Stimulated activated CD8-positive, alpha-beta memory T cell treated with anti-CD3 and anti-CD28 coated beads, Interleukin-12 subunit alpha, Interleukin-12 subunit beta, amount 100 ng/mL, for 24 hours (primary cell): ENCODE data around the gene TUT1.

ENCODE experiments used
- DNase-seq: peaks from one replicate; pipeline ENCODE4 v3.0.0-alpha.2; 2020; ENCODE audit errors: extremely low read depth

TUT1 gene

DNA sequence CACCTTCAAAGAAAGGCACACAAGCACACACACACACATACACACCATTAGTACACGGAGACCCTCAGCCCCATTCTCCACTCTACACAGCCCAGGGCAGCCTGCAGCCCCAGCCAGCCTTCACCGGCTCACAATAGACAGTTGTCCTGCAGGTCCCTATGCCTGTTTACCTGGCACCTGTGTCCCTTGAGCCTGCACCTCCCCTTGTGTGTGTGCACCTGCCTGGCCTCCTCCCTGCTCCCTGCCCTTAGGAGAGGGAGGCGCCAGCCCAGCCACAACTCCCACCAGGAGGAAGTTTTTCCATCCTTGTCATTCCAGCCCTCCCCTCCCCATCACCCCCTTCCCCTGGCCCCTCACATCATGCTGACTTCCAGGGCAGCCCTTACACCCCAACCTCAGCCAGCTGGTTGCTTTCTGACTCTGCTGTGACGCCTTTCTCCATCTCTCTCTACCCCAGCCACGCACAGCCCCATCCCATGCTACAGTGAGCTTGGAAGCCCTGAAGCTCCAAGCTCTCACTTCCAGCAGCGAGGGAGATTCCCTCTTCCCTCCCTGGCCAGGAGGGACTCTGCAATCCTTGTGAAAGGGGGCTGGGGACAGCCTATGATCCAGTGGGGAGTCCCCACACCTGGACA lies 49.1 kb downstream of the TUT1 start:
- no peak for DNase-seq

GRCh38 chr11:62540804-62541701 lies 50.3 kb downstream of the TUT1 start:
- DNase-seq, result no peak

GRCh38 chr11:62539238-62539925 lies 51.9 kb downstream of the TUT1 start:
- DNase-seq, result no peak

DNA sequence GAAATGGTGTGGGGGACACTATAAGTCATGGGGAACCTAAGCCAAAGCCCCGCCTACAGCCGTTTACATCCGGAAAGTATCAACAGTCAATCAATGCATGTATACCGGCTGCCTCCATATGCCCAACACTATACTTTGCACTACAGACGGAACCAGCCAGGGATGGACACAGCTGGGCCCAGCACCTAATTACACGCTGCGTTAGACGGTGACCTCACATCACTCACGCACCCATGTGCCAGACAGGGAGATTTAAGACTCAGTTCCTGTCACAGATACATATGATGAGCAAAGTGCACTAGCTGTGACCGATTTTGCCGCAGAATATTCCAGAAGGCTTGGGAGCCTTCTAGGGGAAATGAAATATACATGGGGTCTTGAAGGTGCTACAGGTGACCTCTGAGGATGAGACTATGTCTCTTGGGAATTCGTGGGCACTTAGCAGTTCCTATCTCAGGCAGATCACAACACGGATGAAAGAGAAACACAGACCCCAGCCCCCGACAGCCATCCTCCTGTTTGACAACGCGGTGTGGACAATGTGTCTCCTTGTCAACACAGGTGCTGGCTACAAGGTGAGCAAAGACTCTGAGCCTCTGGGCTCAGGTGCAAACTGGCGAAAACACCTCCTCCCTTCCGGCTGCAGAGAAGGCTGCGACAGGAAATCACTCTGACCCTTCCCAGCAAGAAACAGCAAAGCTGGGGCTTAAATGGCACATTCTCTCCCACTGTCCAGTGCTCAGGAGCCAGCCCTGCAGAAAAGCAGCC lies 52.7 kb downstream of the TUT1 start:
- DNase-seq, result no peak

DNA sequence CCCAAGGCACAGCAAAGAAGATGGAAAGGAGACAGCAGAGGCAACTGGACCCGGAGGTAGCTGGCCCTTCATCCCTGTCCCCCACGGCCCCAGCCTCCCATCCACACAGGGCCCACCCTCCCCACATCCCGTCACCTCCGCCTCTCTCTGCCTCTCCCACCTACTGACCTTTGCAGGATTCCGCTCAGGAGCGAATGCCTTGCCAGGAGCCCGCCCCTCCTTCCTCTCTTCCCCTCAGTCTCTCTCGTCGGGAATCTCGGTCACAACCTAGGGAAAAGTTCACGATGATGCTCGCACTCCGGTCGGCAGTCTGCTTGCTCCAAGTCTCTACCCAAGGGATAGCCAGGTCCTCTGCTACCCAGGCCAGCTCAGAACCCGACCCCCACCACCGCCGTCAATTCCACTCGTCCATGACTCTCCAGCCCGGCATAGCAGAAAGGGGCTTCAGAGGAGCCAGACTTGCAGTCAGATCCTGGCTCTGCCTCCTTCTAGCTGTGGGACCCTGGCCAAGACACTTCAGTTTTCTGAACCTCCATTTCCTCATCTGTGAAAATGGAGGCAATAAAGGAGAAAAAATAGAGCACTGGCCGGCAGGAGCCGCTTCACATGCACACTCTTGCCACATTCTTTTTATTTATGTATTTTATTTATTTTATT lies 54.9 kb downstream of the TUT1 start:
- DNase-seq, result no peak

GRCh38 chr11:62535802-62536201 lies 55.5 kb downstream of the TUT1 start:
- no peak for DNase-seq

DNA sequence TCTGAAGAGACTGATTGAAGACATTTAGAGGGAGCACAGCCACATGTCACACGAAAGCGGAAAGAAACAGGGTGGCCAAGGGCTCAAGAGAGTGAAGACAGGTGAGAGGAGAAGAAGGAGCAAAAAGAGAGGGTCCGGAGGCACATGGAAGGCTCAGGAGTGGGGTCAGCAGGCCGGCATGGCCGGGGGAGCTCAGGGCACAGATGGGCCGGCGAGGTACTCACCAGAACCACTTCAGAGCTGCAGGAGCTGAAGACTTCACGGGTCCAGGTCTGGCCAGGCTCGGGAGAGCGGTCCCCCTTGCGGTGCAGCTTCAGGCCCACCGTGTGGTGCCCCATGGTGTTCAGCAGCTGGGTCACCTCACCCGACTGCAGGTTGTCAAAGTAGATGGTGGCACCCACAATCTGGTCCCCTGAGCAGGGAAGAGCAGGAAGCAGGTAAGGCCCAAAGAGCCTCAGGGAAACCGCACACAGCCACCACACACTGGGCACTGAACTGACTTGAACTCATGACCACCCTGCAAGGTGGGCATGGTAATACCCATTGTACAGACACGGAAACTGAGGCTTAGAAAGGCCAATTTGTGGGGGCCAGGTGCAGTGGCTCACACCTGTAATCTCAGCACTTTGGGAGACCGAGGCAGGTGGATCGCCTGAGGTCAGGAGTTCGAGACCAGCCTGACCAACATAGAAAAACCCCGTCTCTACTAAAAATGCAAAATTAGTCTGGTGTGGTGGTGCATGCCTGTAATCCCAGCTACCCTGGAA lies 56.4 kb downstream of the TUT1 start:
- no peak for DNase-seq

GRCh38 chr11:62532096-62532495 lies 59.2 kb downstream of the TUT1 start:
- no peak for DNase-seq
